ENCODE results near the gene SHC1. TPM values are rescaled to one million over a fixed set of nuclear protein-coding genes. Genes with fewer than 3 reads are reported as not detected.

SHC1 gene
- total RNA-seq, 1 donor from 2014 or later: 52.7 TPM

DNA sequence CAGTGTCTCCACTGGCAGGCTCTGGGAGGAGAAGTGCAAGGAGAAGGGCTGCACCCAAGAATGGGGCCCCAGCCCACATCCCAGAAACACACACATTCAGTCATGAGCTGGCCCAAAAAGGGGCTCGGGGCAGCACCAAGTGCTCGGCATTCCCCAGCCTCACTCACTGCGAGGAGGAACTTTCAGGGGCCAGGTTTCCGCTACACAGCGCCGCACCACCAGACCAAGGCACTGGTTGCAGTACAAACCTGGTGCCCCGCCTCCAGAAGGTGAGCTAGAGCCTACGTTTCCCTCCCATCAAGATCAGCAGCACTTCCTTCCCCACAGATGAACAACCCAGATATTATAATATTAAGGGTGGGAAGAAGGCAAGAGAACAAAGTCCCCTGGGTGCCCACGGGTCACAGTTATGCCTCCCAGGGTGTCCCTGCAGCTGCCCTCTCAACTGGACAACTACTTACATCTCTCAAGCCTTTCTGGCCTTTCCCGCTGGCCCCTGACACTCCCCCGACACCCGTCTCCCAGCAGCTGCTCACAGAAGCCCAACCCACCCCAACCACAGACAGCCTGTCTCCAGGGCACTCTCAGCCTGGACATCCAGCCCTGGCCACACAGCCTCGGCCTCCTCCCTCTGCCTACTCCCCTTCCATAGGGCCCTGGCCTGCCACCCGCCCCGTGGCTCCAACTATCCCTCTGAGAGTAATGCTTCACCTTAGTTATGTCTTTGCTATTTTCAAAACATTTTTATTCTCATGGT, 18.5 kb downstream of the SHC1 start:
- no peak for DNase-seq
- intact Hi-C loops (cut with DNase I): no loop called here

GRCh38 chr1:154948079-154948478, 22.5 kb downstream of the SHC1 start:
- intact Hi-C loops (cut with DNase I): no loop called here
- DNase-seq: no peak

More for the DNA sequence above, 18.5 kb downstream of the SHC1 start:
- ATAC-seq (ENCODE audit: poor library complexity): no peak

DNA sequence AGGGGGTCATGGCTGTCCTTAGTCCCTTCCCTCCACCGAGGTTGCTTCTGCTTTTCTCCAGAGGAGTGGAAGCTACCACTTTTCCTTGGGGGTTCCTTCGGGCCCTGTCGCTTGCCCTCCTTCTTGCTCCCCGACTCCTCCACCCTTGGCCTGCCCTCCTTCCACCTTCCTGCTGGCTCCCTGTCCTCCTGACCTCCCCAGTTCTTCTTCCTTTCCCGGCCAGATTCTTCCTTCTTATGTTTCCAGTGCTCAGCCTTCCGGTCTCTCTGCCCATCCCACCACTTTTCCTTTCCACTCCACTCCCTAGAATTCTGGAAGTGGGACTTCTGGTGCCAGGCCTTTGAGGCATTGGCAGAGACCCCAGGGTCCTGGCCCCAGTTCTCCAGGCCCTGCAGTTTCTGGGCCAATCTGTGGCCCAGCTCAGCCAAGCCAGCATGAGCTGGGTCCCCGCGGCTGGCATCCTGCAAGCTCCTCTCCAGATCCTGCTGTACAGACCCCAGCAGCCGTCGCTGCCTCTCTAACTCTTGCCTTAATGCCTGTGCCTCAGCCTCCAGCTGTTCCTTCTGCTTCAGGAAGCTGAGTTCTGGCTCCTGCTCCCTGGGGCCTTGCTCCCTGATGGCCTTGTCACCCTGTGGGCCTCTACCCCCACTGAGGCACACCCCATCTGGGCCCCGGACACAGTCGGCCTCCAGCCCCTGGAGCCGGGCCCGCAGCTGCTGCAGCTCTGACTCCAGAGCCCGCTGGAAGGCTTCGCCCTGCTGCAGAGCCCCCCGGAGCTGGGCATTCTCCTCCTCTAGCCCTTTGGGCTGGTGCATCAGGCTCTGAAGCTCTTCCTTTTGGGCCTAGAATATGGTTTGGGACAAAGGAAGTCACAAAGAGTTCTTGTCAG, 24.3 kb downstream of the SHC1 start:
- intact Hi-C loops (cut with DNase I): no loop called here

More at GRCh38 chr1:154948079-154948478, 22.5 kb downstream of the SHC1 start:
- ATAC-seq (ENCODE audit: poor library complexity): no peak

GRCh38 chr1:154945160-154945961, 25.2 kb downstream of the SHC1 start:
- intact Hi-C loops (cut with DNase I): no loop called here
- DNase-seq (no peak), ATAC-seq (ENCODE audit: poor library complexity) (no peak)

More for the DNA sequence above, 24.3 kb downstream of the SHC1 start:
- DNase-seq (no peak), ATAC-seq (ENCODE audit: poor library complexity) (no peak)

- DNase-seq (no peak), ATAC-seq (ENCODE audit: poor library complexity) (peak; percentile 8)
- intact Hi-C loops (cut with DNase I): no loop called here
These were observed 26.0 kb downstream of the SHC1 start for GRCh38 chr1:154944401-154945159.

- intact Hi-C loops (cut with DNase I): no loop called here
- DNase-seq (no peak), ATAC-seq (ENCODE audit: poor library complexity) (peak; percentile 63)
These were observed 26.7 kb downstream of the SHC1 start for GRCh38 chr1:154943649-154944400.

DNA sequence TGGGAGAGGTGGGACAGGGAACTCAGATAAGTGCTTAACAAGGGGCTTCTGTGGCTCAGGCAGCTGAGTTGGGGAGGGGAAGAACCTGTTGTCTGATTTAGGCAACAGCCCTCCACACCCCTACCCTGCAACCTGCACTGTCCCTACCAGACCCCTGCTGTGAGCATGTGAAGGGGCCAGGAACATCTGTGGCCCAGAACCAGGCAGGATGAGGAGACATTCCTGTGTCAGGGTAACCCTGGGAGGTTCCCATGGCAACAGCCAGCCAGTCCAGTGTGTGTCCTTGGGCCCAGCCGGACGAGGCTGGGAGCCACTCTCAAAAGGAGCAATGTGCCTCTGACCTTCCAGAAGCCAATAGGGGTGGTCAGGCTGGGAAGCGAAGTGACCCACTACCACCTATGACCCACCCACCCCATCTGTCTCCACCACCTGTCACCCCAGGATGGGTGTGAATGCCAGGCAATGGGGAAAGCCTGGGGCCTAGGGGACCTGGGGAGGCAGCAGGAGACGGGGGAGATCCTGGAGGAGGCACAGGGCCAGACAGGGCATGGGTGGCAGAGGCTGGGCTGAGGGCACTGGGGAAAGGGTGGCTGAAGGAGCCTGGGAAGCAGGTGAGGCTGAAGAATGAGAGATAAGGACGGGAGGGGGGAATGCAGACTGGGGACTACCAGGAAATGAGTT, 29.1 kb downstream of the SHC1 start:
- DNase-seq (no peak), ATAC-seq (ENCODE audit: poor library complexity) (no peak)
- intact Hi-C loops (cut with DNase I): no loop called here

- no peak for DNase-seq
- intact Hi-C loops (cut with DNase I): no loop called here
- no peak for ATAC-seq (ENCODE audit: poor library complexity)
These were observed 29.8 kb downstream of the SHC1 start for GRCh38 chr1:154940651-154941194.

GRCh38 chr1:154940213-154940560, 30.4 kb downstream of the SHC1 start:
- no peak for DNase-seq
- ATAC-seq (ENCODE audit: poor library complexity): no peak
- intact Hi-C loops (cut with DNase I): no loop called here

DNA sequence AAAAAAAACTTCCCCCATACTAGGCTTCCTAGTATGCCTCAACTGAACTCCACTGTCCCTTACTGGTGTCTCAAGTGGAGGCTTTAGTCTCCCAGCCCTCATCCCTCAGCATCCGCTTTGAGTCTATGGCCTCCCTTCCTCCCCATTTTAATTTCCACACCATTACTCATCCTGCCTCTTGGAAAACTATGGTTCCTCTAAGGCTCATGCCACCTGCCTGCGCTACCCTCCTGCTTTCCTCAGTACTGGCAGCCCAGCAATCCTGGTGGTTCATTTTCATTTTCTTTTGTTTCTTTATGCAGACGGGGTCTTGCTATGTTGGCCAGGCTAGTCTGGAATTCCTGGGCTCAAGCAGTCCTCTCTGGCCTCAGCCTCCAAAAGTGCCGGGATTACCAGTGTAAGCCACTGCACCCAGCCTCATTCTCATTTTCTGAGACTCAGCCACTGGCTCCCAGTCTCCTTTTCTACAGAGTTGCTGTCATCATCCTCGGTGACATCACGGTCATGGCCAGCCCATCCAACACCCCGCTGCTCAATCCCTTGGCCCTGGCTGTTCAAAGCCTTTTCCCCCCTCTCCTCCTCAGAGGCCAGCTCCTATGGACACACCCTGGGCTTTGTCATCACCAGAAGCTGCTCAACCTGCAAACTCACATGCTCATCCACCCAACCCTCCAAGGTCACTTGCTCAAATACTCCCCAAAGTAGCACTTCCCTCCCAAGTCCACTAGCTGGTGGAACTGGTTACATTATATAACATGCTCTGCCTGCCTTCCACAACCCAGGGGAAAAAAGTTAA, 31.7 kb downstream of the SHC1 start:
- ATAC-seq (ENCODE audit: poor library complexity) (no peak), DNase-seq (no peak)
- intact Hi-C loops (cut with DNase I): no loop called here

- DNase-seq (no peak), ATAC-seq (ENCODE audit: poor library complexity) (no peak)
- intact Hi-C loops (cut with DNase I): no loop called here
These were observed 32.6 kb downstream of the SHC1 start for GRCh38 chr1:154937988-154938386.

DNA sequence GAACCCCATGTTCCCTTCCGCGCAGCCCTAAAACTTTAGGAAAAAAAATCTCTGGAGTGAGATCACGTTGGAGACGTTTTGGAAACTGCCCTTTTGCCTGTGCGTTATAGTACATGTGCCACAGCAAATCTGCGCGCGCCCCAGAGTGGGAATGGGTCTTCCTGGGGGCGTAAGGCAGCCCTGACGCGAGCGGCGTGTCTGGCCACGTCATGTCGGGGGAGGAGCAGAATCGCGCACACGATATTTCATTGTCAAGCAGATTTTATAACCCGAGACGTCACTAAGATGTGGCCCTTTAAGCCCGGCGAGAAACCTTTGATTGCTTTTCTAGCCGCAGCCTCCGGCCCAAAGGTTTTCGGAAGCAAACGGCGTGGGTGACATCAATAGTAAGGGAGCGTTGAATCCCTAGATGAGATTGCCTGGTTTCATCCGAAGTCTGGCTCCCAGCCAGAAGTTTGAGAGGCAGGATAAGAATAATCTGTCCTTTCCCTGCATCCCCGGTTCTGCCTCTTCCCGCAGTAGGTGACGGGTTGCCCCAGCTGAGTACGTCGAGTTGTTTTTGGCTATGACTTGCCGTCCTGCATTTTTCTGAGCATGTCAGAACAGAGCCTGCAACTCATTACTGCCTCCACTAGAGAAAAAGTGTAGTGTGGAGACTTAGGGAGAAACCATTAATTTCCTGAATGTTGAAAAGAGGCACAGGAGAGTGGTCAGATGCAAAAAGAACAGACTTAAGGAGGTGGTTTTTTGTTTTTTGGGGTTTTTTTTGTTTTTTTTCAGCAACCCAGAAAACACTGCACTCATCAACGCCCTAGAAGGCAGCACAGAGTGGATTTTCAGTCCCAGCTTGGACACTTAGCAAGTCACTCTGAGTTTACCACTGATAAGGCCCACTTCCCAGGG, 33.2 kb downstream of the SHC1 start:
- DNase-seq (peak; percentile 94), ATAC-seq (ENCODE audit: poor library complexity) (peak; percentile 92)
- intact Hi-C loops (cut with DNase I): no loop called here

- ATAC-seq (ENCODE audit: poor library complexity) (peak; percentile 96), DNase-seq (peak; percentile 97)
- intact Hi-C loops (cut with DNase I): no loop called here
These were observed 33.9 kb downstream of the SHC1 start, which contains the start of gene PMVK for GRCh38 chr1:154936555-154937084. PMVK (minus strand) TSS chr1:154936719; CDS start chr1:154936685, 34 bp downstream.

- intact Hi-C loops (cut with DNase I): no loop called here
- ATAC-seq (ENCODE audit: poor library complexity) (no peak), DNase-seq (no peak)
These were observed 34.6 kb downstream of the SHC1 start for GRCh38 chr1:154935749-154936554.

Measured in Right ventricle myocardium superior (tissue), 1 donor.